ENCODE data around the gene FKBP9. TPM values are rescaled to one million over a fixed set of nuclear protein-coding genes. Genes with fewer than 3 reads are reported as not detected.
"Not testable (repeated sequence)": the region's sequence is repeated elsewhere in the genome, so short reads cannot be mapped to it uniquely, and the experiment has no call there.

Gene FKBP9
- polyA plus RNA-seq, 3 donors from 2014 or later = 0.08 TPM; not detected in 2

DNA sequence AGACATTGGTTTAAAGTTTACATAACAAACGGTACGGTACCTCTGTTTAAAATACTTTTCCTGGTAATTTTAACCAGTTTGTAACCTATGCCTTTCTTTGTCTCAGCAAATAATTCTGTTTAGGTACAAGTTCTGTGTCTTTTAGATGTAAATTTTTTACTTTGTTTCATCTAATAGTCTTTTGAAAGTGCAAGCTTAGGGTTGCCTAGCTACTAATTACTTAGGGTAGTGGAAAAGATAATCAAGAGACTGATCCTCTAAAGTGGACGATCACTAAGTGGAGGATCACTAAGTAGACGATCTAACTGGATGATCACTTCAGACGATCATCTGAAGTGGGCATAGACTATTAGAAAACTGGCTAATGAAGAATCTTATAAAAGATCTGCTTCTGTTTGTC lies 16.1 kb upstream of the FKBP9 start:
- Mint-ChIP-seq H3K36me3 (no peaks in the 10 kb centered on the region), H3K27me3 (ENCODE audit: low read depth in 3 of 3) (peaks cover 0 to 3% (median 0%) of the 10 kb centered on the region in 3 donors), H3K27ac (peak overlapping the region in 1 of 6 donors; percentile 55), H3K9me3 (no peaks in the 10 kb centered on the region), H3K4me1 (peaks cover 10 to 20% of the 10 kb centered on the region in 2 donors), H3K4me3 (peak overlapping the region; percentile 89 to 98 (median 93))
- DNase-seq = no peak

DNA sequence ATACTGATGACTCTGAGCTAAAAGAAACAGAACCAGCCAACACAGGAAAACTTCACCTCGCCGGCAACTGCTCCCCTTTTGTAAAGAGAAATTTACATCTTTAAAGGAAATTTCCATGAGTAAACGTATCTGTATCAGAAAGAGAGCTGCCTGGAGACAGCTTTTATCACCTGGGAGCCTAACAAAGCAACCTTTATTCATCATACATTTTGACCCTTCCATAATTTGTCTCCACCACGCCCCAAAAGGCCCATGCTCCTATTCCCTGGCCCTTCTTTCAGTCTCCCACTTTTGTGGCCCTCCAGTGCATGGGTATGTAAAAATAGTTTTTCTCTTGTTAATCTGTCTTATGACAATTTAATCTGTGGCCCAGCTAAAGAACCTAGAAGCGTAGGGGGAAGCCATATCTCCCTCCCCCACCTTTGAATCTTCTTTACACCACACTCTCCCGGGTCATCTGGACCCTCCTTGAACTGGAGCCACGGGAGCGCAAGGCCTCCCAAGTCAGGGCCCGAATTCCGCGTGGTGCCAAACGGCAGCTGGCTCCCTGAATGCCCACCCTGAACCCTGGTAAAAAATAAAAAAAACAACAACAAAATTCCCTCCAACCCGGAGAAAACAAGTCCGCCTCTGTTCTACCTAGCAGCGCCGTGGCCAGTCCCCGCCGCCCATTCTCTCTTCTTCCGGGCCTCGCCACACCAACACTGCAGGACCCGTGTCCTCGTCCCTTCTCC lies 15.4 kb upstream of the FKBP9 start:
- H3K4me3 Mint-ChIP-seq = peak overlapping the region; percentile 89 to 98 (median 93)

DNA sequence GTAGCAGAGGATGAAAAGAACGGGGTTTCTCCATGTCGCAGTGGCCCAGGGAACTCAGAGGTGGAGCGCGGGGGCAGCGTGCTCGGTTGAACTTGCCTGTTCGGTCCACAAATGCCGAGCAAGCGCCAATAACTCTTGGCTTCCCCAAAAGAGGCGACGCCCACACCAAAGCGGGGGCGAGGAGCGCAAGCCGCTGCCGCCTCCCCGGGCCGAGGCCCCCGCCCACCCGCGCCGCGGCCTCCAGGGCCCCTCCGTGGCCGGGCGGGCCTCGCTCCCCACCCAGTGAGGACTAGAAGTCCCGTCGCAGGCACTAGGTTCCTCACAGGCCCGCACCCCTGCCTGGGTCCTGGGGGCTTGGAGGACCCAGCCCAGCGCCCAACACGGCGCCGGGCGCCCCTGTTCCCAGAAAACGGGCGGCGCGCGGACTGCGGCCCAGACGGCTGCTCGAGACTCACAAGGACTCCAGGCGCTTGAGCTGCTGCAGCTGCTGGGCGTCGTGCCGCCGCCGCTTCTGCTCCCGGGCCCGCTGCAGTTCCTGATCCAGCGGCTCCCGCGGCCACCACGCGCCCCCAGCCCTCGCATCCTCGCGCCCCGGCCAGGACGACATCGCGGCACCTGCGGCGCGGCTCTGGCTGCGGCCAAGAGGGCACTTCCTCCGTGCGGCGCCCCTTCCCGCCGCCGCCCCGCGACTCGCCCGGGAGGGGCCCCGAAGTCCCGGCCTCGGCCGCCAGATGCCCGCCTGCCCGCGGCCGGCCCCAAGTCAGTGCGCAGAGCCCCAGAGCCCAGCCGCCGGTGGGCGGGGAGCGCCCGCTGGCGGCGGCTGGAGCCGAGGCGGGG lies 14.6 kb upstream of the FKBP9 start:
- H3K4me1 Mint-ChIP-seq = peaks cover 10 to 20% of the 10 kb centered on the region in 2 donors
- H3K27ac Mint-ChIP-seq = peak overlapping the region; percentile 60 to 87 (median 71)
- peak; percentile 66 to 73 (median 67) for DNase-seq
- no peaks in the 10 kb centered on the region for H3K36me3 Mint-ChIP-seq
- H3K4me3 Mint-ChIP-seq = peak overlapping the region; percentile 89 to 98 (median 93)
- H3K9me3 Mint-ChIP-seq = no peaks in the 10 kb centered on the region
- peaks cover 0 to 3% (median 0%) of the 10 kb centered on the region in 3 donors for H3K27me3 Mint-ChIP-seq (ENCODE audit: low read depth in 3 of 3)

More for the DNA sequence above, 15.4 kb upstream of the FKBP9 start:
- Mint-ChIP-seq H3K27me3 (ENCODE audit: low read depth in 3 of 3) (peaks cover 0 to 3% (median 0%) of the 10 kb centered on the region in 3 donors), H3K27ac (peak overlapping the region; percentile 60 to 87 (median 71)), H3K4me1 (peaks cover 10 to 20% of the 10 kb centered on the region in 2 donors), H3K9me3 (no peaks in the 10 kb centered on the region), H3K36me3 (no peaks in the 10 kb centered on the region)
- DNase-seq = no peak

DNA sequence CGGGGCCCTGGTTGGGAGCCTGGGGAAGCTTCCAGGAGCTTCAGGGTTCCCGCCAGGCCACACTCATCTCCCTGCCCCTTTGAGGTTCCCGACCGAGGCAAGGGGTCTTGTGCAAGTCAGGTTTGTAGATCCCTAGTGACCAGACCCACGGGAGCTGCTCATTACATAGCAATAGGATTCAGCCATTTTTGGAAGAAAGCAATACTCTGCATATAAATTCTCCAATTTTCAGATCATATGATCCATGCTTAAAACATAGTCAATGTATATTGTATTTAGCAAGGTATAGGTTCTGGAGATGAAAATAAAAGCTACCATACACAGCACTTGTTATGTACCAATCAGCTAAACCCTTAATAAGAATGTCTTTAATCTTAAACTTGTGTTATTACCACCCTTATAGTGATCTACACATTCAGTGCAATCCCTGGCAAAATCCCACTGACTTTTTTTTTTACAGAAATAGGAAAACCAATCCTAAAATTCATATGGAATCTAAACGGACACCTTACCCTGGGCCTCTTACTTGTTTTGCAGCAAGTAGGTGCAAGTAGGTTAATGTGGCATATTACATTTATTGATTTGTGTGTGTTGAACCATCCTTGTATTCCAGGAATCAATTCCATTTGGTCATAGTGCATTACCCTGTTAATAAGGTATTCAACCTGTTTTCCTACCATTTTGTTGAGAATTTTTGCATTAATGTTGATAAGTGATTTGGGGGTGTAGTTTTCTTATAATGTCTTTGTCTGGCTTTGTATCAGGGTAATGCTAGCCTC lies 13.8 kb upstream of the FKBP9 start:
- no peak for DNase-seq
- Mint-ChIP-seq H3K36me3 (no peaks in the 10 kb centered on the region), H3K4me3 (peak overlapping the region; percentile 68 to 95 (median 76)), H3K9me3 (peaks cover 0 to 5% (median 0%) of the 10 kb centered on the region in 6 donors), H3K27me3 (ENCODE audit: low read depth in 3 of 3) (peaks cover 0 to 5% (median 0%) of the 10 kb centered on the region in 3 donors), H3K4me1 (peaks cover 10 to 20% of the 10 kb centered on the region in 2 donors), H3K27ac (peak overlapping the region in 1 of 6 donors; percentile 50)

DNA sequence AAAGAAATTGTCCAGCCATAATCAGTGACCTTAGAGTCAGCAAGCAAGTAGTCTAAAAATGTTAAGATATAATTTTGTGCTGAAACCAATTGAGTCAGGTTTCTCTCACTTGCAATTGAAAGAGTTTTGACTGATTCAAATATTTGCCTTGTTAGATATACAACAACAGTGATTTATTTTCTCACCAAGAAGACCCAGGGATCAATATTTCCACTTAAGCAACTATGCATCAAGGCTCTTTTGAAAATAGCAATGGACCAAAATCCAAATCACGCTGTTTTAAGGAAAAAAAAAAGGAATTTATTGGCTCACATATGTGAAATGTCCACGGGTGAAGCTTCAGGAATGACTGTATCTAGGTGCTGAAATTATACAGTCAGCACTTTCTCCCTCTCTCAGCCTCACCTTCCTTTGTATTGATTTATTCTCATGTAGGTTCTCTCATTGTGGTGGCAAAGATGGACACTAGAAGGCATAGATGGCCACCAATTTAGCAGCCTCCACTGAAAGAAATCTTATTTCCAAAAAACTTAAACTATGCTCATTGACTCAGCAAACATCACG lies 9.7 kb upstream of the FKBP9 start:
- DNase-seq = no peak
- H3K36me3 Mint-ChIP-seq = peaks cover 0 to 4% (median 4%) of the 10 kb centered on the region in 3 donors
- no peak overlapping the region for H3K4me3 Mint-ChIP-seq
- no peak overlapping the region for H3K27ac Mint-ChIP-seq
- H3K4me1 Mint-ChIP-seq = peaks cover 0 to under 1% of the 10 kb centered on the region in 2 donors
- peaks cover 0 to 5% (median 0%) of the 10 kb centered on the region in 6 donors for H3K9me3 Mint-ChIP-seq
- peaks cover 2 to 9% (median 3%) of the 10 kb centered on the region in 3 donors for H3K27me3 Mint-ChIP-seq (ENCODE audit: low read depth in 3 of 3)

DNA sequence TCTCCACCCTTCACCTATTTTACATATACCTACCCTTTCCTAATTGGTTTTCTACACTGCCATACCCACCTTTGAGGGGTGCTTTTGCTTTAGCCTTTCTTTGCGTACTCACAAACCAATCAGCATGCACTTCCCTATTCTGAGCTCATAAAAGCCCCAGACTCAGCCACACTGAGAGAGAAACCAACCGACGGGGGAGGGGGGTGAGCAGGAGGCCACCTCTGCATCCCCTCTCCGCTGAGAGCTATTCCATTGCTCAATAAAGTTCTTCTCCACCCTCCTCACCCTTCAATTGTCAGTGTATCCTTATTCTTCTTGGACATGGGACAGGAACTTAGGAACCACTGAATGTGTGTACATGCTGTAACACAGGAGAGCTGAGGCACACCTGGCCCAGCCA lies 9.0 kb upstream of the FKBP9 start:
- Mint-ChIP-seq H3K9me3 (peaks cover 0 to 5% (median 0%) of the 10 kb centered on the region in 6 donors), H3K27ac (no peak overlapping the region), H3K4me3 (no peak overlapping the region), H3K36me3 (peaks cover 0 to 4% (median 4%) of the 10 kb centered on the region in 3 donors), H3K4me1 (no peaks in the 10 kb centered on the region), H3K27me3 (ENCODE audit: low read depth in 3 of 3) (peaks cover 2 to 12% (median 3%) of the 10 kb centered on the region in 3 donors)
- DNase-seq = no peak

DNA sequence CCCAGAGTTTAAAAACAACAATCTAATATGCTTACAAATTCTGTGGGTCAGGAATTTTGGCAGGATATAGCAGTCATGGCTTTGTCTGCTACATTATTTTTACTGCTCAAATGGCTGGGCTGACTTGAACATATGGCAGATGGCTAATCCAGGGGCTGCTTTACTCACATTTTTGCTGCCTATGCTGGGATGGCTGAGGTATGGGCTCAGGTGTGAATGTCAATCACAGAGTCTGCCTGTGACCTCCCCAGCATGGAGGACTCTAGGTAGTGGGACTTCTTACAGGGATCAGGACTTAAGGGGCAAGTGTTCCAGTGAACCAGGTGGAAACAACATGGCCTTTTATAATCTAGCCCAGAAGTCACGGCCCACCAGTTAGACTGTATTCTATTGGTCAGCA lies 4.4 kb upstream of the FKBP9 start:
- Mint-ChIP-seq H3K36me3 (peaks cover under 1 to 4% (median 4%) of the 10 kb centered on the region in 3 donors), H3K4me1 (peaks cover 2% of the 10 kb centered on the region in 2 donors), H3K4me3 (no peak overlapping the region), H3K27me3 (ENCODE audit: low read depth in 3 of 3) (peaks cover 2 to 14% (median 2%) of the 10 kb centered on the region in 3 donors), H3K9me3 (peaks cover 0 to 4% (median 0%) of the 10 kb centered on the region in 6 donors), H3K27ac (no peak overlapping the region)
- no peak for DNase-seq

DNA sequence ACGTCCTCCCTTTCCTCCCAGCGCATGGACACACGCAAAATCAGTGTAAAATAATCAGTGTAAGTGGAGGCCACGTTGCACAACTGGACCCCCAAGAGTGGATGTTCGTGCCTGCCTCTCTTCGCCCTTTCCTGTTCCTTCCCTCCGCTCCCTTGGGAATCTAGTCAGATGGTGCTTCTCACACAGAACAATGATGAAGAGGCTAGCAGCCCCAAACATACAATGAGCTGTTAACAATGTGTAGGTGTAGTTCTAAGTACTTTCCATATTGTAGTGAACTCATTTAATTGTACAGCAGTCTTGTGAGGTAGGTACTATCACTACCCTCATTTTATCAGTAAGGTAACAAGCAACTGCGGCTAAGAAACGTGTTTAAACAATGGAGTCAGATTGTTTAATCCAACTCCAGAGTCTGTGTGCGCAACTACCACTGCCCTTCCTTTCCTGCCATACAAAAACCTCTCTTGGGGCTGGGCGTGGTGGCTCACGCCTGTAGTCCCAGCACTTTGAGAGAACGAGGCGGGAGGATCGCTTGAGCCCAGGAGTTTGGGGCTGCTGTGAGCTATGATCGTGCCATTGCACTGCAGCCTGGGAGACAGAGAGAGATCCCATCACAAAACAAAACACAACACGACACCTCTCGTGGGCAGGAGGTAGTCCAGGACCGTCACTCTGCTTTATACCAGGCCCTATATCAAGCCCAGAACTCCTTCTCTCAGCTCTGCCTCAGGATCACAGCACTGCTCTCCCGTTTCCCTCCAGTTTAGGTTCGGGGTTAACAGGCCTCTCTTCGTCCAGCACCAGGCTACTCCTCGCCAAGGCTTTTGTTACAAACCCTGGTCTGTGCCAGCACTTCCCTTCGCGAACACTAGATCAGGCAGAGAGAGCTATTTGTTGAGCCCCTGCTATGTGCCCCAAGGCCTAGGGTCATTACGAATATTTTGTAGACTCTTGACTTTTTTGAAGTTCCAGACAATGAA lies 1.1 kb downstream of the FKBP9 start:
- peaks cover 7 to 14% (median 10%) of the 10 kb centered on the region in 3 donors for H3K27me3 Mint-ChIP-seq (ENCODE audit: low read depth in 3 of 3)
- H3K4me1 Mint-ChIP-seq = peaks cover 4 to 6% of the 10 kb centered on the region in 2 donors
- peak overlapping the region in 2 of 6 donors; percentile 45 to 71 for H3K27ac Mint-ChIP-seq
- H3K36me3 Mint-ChIP-seq = peaks cover 0 to 4% (median 0%) of the 10 kb centered on the region in 3 donors
- H3K4me3 Mint-ChIP-seq = peak overlapping the region; percentile 72 to 96 (median 85)
- H3K9me3 Mint-ChIP-seq = no peaks in the 10 kb centered on the region
- no peak for DNase-seq

DNA sequence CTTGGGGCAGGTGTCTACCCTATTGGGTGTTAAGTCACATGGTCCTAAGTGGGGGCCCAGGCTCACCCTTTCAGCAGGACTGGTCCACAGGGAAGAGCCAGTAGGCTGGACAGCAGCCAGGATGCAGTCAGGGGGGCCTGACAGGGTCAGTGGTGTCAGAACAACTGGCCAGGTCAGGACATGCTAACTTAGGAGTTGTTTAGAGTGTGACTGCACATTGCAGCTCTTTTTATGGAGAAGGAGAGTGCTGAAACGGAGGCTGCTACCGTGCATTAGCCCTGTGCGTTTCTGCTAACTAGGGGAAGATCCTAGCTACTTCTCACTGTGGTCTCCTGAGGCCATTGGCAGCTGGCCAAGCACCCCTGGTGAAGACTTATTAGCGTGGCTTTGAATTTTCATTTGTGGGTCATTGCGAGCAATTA lies 6.7 kb downstream of the FKBP9 start:
- H3K4me3 Mint-ChIP-seq; H3K4me1 Mint-ChIP-seq; H3K36me3 Mint-ChIP-seq; DNase-seq; H3K9me3 Mint-ChIP-seq; H3K27ac Mint-ChIP-seq; H3K27me3 Mint-ChIP-seq (ENCODE audit: low read depth in 3 of 3): not testable (repeated sequence)

DNA sequence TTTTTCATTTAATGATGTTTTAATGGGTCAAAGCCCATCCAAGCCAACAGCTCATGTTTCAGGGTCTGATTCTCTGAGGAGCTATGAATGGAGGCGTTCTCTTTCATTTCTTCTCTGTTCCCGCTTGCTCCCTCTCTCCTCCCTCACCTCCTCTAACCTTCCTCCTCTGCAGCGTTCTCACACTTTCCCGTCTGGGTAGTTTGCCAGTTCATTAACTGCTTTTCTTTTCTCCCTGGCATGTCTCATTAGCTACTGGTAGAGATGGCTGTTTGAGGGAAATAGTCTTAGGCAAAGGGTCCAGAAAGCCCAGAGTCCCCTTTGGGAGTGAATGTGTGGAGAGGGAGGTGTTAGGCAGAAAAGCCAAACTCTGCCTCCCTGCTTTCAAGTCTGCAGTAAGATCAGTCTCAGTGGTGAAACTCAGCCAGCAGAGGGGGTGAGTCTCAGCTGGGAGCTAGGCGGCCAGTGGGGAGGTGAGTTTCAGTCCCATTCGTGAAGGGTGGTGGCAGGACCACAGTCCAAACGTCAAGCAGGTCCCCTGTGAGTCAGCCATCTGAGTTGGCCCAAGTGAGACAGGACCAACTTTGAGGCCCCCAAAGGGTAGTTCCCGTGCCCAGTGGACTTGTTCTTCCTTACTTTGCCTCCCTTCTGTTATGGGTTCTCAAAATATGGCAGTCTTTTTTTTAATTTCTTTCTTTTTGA lies 7.4 kb downstream of the FKBP9 start:
- not testable (repeated sequence) for H3K36me3 Mint-ChIP-seq; H3K27ac Mint-ChIP-seq; H3K27me3 Mint-ChIP-seq (ENCODE audit: low read depth in 3 of 3); H3K9me3 Mint-ChIP-seq; H3K4me3 Mint-ChIP-seq; H3K4me1 Mint-ChIP-seq
- peak; percentile 5 to 13 (median 12) for DNase-seq

DNA sequence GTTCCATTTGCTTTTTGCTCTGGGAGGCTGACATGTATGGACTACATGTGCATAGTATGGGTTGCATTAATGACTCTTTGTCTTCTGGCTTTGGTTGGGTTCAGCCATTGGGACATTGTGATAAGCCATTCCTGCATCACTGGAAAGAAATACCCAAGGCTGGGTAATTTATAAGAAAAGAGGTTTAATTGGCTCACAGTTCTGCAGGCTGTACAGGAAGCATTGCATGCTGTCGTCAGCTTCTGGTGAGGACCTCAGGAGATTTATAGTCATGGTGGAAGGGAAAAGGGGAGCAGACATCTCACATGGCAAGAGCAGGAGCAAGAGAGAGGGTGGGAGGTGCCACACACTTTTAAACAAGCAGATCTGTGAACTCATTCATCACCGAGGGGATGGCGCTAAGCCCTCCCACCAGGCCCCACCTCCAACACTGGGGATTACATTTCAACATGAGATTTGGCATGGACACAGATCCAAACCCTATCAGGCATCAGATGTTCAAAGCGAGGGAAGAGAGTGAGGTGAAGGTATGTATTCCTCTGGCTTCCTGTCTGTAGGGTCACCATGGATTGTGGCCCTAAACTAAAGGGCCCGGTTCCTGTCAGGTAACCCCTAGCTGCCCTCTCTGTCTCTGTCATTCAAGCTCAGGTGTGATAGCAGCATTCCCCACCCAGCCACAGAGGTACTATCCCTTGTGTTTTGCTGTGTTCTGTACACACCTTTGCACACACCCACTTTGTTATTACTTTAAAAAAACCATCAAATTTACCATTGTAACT lies 9.4 kb downstream of the FKBP9 start:
- H3K27me3 Mint-ChIP-seq (ENCODE audit: low read depth in 3 of 3); H3K9me3 Mint-ChIP-seq; DNase-seq; H3K4me3 Mint-ChIP-seq; H3K4me1 Mint-ChIP-seq; H3K27ac Mint-ChIP-seq; H3K36me3 Mint-ChIP-seq: not testable (repeated sequence)

Measured in immature natural killer cell (primary cell).